Trophoblast cell (in vitro differentiated cells and primary cell): ENCODE measurements around the gene WFS1.

Source experiments
- DNase-seq, 2 donors: peaks; one replicate each; pipeline ENCODE4 v3.0.0-alpha.2; 2016
- H2AFZ ChIP-seq: 2 replicates; pipeline ENCODE4 v1.6.1; 2013; ENCODE audit warnings: low read length, moderate library complexity, mild to moderate bottlenecking; ENCODE audit not compliant: insufficient read depth, poor library complexity
- H2AK5ac ChIP-seq: 2 replicates; pipeline ENCODE4 v1.6.1; 2013; ENCODE audit warnings: mild to moderate bottlenecking, low read length
- H2BK120ac ChIP-seq: 2 replicates; pipeline ENCODE4 v1.6.1; 2013; ENCODE audit warnings: low read length, mild to moderate bottlenecking, moderate library complexity; ENCODE audit not compliant: insufficient read depth, poor library complexity
- H2BK12ac ChIP-seq: 2 replicates; pipeline ENCODE4 v1.6.1; 2013; ENCODE audit warnings: mild to moderate bottlenecking, low read length, moderate library complexity
- H2BK5ac ChIP-seq: 2 replicates; pipeline ENCODE4 v1.6.1; 2013; ENCODE audit warnings: low read length, low read depth, moderate library complexity, mild to moderate bottlenecking; ENCODE audit not compliant: poor library complexity
- H3K14ac ChIP-seq: 2 replicates; pipeline ENCODE4 v1.6.1; 2013; ENCODE audit warnings: mild to moderate bottlenecking, low read length
- H3K18ac ChIP-seq: 2 replicates; pipeline ENCODE4 v1.6.1; 2013; ENCODE audit warnings: mild to moderate bottlenecking, low read length
- H3K23ac ChIP-seq: 2 replicates; pipeline ENCODE4 v1.6.1; 2013; ENCODE audit warnings: low read length
- H3K27ac ChIP-seq: 2 replicates; pipeline ENCODE4 v1.5.1; 2013; ENCODE audit warnings: low read depth, mild to moderate bottlenecking, inconsistent platforms, low read length, moderate library complexity
- H3K27me3 ChIP-seq: 2 replicates; pipeline ENCODE4 v1.6.1; 2013; ENCODE audit warnings: inconsistent platforms, mild to moderate bottlenecking, low read length, moderate library complexity; ENCODE audit not compliant: insufficient read depth
- H3K36me3 ChIP-seq, 2 experiments: 1 replicate in 1 of 2; 2 replicates in 1 of 2; pipeline ENCODE4 v1.6.1; 2013; ENCODE audit warnings: low read length in 2 of 2, mild to moderate bottlenecking in 2 of 2, moderate library complexity in 1 of 2; ENCODE audit not compliant: insufficient read depth in 2 of 2, control insufficient read depth in 1 of 2
- H3K4ac ChIP-seq: 2 replicates; pipeline ENCODE4 v1.6.1; 2013; ENCODE audit warnings: low read depth, mild to moderate bottlenecking, low read length, moderate library complexity
- H3K4me1 ChIP-seq, 2 experiments: 1 replicate in 1 of 2; 2 replicates in 1 of 2; pipeline ENCODE4 v1.6.1; 2013; ENCODE audit warnings: low read length in 2 of 2, mild to moderate bottlenecking in 2 of 2, moderate library complexity in 1 of 2; ENCODE audit not compliant: insufficient read depth in 2 of 2, control insufficient read depth in 1 of 2
- H3K4me2 ChIP-seq: 2 replicates; pipeline ENCODE4 v1.6.1; 2013; ENCODE audit warnings: inconsistent platforms, mild to moderate bottlenecking, low read length, moderate library complexity
- H3K4me3 ChIP-seq: 2 replicates; pipeline ENCODE4 v1.5.1; 2013; ENCODE audit warnings: mild to moderate bottlenecking, low read depth, low read length, inconsistent platforms
- H3K79me1 ChIP-seq: one replicate; pipeline ENCODE4 v1.6.1; 2013; ENCODE audit warnings: low read length
- H3K79me2 ChIP-seq: 2 replicates; pipeline ENCODE4 v1.6.1; 2013; ENCODE audit warnings: low read length, mild to moderate bottlenecking; ENCODE audit not compliant: control insufficient read depth, insufficient read depth, poor library complexity
- H3K9ac ChIP-seq: 2 replicates; pipeline ENCODE4 v1.6.1; 2013; ENCODE audit warnings: mild to moderate bottlenecking, low read length
- H3K9me3 ChIP-seq: 2 replicates; pipeline ENCODE4 v1.6.1; 2013; ENCODE audit warnings: low read depth, mild to moderate bottlenecking, control low read depth, inconsistent platforms, low read length; ENCODE audit not compliant: insufficient read depth
- H4K12ac ChIP-seq: 2 replicates; pipeline ENCODE4 v1.6.1; 2013; ENCODE audit warnings: low read depth, mild to moderate bottlenecking, low read length, moderate library complexity
- H4K8ac ChIP-seq: 2 replicates; pipeline ENCODE4 v1.6.1; 2013; ENCODE audit warnings: low read depth, mild to moderate bottlenecking, low read length, moderate library complexity
- H4K91ac ChIP-seq: one replicate; pipeline ENCODE4 v1.6.1; 2013; ENCODE audit warnings: low read depth, mild to moderate bottlenecking, low read length, moderate library complexity
- WGBS: extraction: QIAGEN DNeasy Blood & Tissue Kit; methylation state at CpG from one replicate; pipeline ENCODE4 v1.1.7; 2013; ENCODE audit warnings: missing lambda C conversion rate; ENCODE audit not compliant: insufficient read length, insufficient coverage; ENCODE audit errors: extremely low coverage; 5-methylcytosine and 5-hydroxymethylcytosine counted together

WFS1 gene

GRCh38 chr4:6322761-6323566 lies 53.3 kb downstream of the WFS1 start:
- Histone ChIP-seq H3K9ac (no peak overlapping the region), H3K4me2 (no peak overlapping the region), H2BK120ac (no peak overlapping the region), H2AFZ (no peak overlapping the region), H2BK12ac (no peak overlapping the region), H3K14ac (no peak overlapping the region), H3K4me3 (no peak overlapping the region), H3K23ac (no peak overlapping the region), H2AK5ac (no peak overlapping the region), H3K27ac (no peak overlapping the region), H3K79me1 (no peaks in the 10 kb centered on the region), H3K4me1 (peaks cover 2 to 3% of the 10 kb centered on the region in 2 experiments), H3K27me3 (no peaks in the 10 kb centered on the region), H3K36me3 (no peaks in the 10 kb centered on the region), H3K79me2 (no peaks in the 10 kb centered on the region), H4K12ac (no peak overlapping the region), H3K4ac (no peak overlapping the region), H4K91ac (no peak overlapping the region), H4K8ac (no peak overlapping the region), H3K18ac (no peak overlapping the region), H2BK5ac (no peak overlapping the region), H3K9me3 (peaks cover 2% of the 10 kb centered on the region)
- no CpG with 5 or more reads among the region's 33 CpGs for WGBS
- no peak for DNase-seq

- H2AFZ ChIP-seq = no peak overlapping the region
- no peak overlapping the region for H2AK5ac ChIP-seq
- H2BK120ac ChIP-seq = no peak overlapping the region
- H3K4me2 ChIP-seq = no peak overlapping the region
- H3K79me2 ChIP-seq = no peaks in the 10 kb centered on the region
- H3K4me1 ChIP-seq = peaks cover 2 to 3% of the 10 kb centered on the region in 2 experiments
- no peak overlapping the region for H3K18ac ChIP-seq
- no peak overlapping the region for H4K12ac ChIP-seq
- no peak overlapping the region for H4K91ac ChIP-seq
- H3K4me3 ChIP-seq = no peak overlapping the region
- no peaks in the 10 kb centered on the region for H3K79me1 ChIP-seq
- no peak overlapping the region for H3K9ac ChIP-seq
- no peak overlapping the region for H2BK5ac ChIP-seq
- no peak overlapping the region for H2BK12ac ChIP-seq
- no peaks in the 10 kb centered on the region for H3K27me3 ChIP-seq
- DNase-seq = no peak
- no peak overlapping the region for H3K27ac ChIP-seq
- no peak overlapping the region for H3K4ac ChIP-seq
- peaks cover 2% of the 10 kb centered on the region for H3K9me3 ChIP-seq
- no peak overlapping the region for H3K14ac ChIP-seq
- no CpG with 5 or more reads among the region's 15 CpGs for WGBS
- no peak overlapping the region for H4K8ac ChIP-seq
- H3K23ac ChIP-seq = no peak overlapping the region
- H3K36me3 ChIP-seq = no peaks in the 10 kb centered on the region
These were observed 54.9 kb downstream of the WFS1 start for GRCh38 chr4:6324461-6324998.

GRCh38 chr4:6324999-6325787 lies 55.5 kb downstream of the WFS1 start:
- peaks cover 2% of the 10 kb centered on the region for H3K9me3 ChIP-seq
- no peak overlapping the region for H2AFZ ChIP-seq
- DNase-seq = no peak
- H3K4me1 ChIP-seq = peaks cover 2 to 3% of the 10 kb centered on the region in 2 experiments
- H3K18ac ChIP-seq = no peak overlapping the region
- H2BK120ac ChIP-seq = no peak overlapping the region
- no peak overlapping the region for H3K9ac ChIP-seq
- no peaks in the 10 kb centered on the region for H3K27me3 ChIP-seq
- no peak overlapping the region for H3K4me2 ChIP-seq
- no peak overlapping the region for H3K27ac ChIP-seq
- no peak overlapping the region for H4K91ac ChIP-seq
- H3K23ac ChIP-seq = no peak overlapping the region
- no peak overlapping the region for H4K12ac ChIP-seq
- H3K36me3 ChIP-seq = no peaks in the 10 kb centered on the region
- no CpG with 5 or more reads among the region's 22 CpGs for WGBS
- no peak overlapping the region for H2BK5ac ChIP-seq
- H4K8ac ChIP-seq = no peak overlapping the region
- H2AK5ac ChIP-seq = no peak overlapping the region
- H3K14ac ChIP-seq = no peak overlapping the region
- no peak overlapping the region for H3K4ac ChIP-seq
- H2BK12ac ChIP-seq = no peak overlapping the region
- H3K79me2 ChIP-seq = no peaks in the 10 kb centered on the region
- H3K79me1 ChIP-seq = no peaks in the 10 kb centered on the region
- no peak overlapping the region for H3K4me3 ChIP-seq

- Histone ChIP-seq H2BK12ac (no peak overlapping the region), H2AK5ac (no peak overlapping the region), H3K79me1 (no peaks in the 10 kb centered on the region), H3K36me3 (no peaks in the 10 kb centered on the region), H4K8ac (no peak overlapping the region), H4K91ac (no peak overlapping the region), H3K9ac (no peak overlapping the region), H3K4ac (no peak overlapping the region), H3K27ac (no peak overlapping the region), H3K23ac (no peak overlapping the region), H3K14ac (no peak overlapping the region), H3K27me3 (no peaks in the 10 kb centered on the region), H2BK120ac (no peak overlapping the region), H3K9me3 (peaks cover 2% of the 10 kb centered on the region), H4K12ac (no peak overlapping the region), H2AFZ (no peak overlapping the region), H2BK5ac (no peak overlapping the region), H3K4me3 (no peak overlapping the region), H3K4me2 (no peak overlapping the region), H3K4me1 (peaks cover 2 to 3% of the 10 kb centered on the region in 2 experiments), H3K79me2 (no peaks in the 10 kb centered on the region), H3K18ac (no peak overlapping the region)
- no peak for DNase-seq
- WGBS = no CpG with 5 or more reads among the region's 14 CpGs
These were observed 56.2 kb downstream of the WFS1 start for GRCh38 chr4:6325788-6326290.
